Coronary artery (tissue), 2 donors: Measurements from ENCODE around the gene RC3H2.
A peak's percentile ranks its signal among the peaks of the same experiment; 100 is the strongest.
"Not testable (repeated sequence)": the region's sequence is repeated elsewhere in the genome, so short reads cannot be mapped to it uniquely, and the experiment has no call there.

Experiments used
- DNase-seq: peaks from one replicate; pipeline ENCODE4 v3.0.0-alpha.2; 2017; ENCODE audit warnings: low spot score
- H3K27ac ChIP-seq, 2 donors: fragments of 200-600 bp; sonication (generic); one replicate each; pipeline ENCODE4 v1.5.1; 2016 to 2019
- H3K4me3 ChIP-seq: fragments of 200-600 bp; sonication (generic); 2 replicates; pipeline ENCODE4 v1.5.1; 2016; ENCODE audit warnings: mild to moderate bottlenecking, moderate library complexity
- TF ChIP-seq, protein P1 (sequence below): fragments of 200-600 bp; sonication (generic); IDR thresholded peaks from one replicate; pipeline ENCODE4 v1.5.1; 2019; ENCODE audit warnings: antibody characterized with exemption

RC3H2 gene

GRCh38 chr9:122918310-122918709, 13.2 kb upstream of the RC3H2 start:
- TF ChIP-seq, protein P1, sequence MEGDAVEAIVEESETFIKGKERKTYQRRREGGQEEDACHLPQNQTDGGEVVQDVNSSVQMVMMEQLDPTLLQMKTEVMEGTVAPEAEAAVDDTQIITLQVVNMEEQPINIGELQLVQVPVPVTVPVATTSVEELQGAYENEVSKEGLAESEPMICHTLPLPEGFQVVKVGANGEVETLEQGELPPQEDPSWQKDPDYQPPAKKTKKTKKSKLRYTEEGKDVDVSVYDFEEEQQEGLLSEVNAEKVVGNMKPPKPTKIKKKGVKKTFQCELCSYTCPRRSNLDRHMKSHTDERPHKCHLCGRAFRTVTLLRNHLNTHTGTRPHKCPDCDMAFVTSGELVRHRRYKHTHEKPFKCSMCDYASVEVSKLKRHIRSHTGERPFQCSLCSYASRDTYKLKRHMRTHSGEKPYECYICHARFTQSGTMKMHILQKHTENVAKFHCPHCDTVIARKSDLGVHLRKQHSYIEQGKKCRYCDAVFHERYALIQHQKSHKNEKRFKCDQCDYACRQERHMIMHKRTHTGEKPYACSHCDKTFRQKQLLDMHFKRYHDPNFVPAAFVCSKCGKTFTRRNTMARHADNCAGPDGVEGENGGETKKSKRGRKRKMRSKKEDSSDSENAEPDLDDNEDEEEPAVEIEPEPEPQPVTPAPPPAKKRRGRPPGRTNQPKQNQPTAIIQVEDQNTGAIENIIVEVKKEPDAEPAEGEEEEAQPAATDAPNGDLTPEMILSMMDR, result no peak
- H3K4me3 ChIP-seq, result no peak overlapping the region
- no peak overlapping the region for H3K27ac ChIP-seq
- DNase-seq, result no peak

- peak; percentile 82 for DNase-seq
- peak within 1 kb of the TSS; percentile 84 to 86 for H3K27ac ChIP-seq
- TF ChIP-seq, protein P1, result no peak
- peak within 1 kb of the TSS; percentile 84 for H3K4me3 ChIP-seq
Observed at GRCh38 chr9:122912964-122913673, 8.0 kb upstream of the RC3H2 start, which contains the start of gene ZBTB6. Gene ZBTB6, minus strand, starts transcription at chr9:122913323. Its CDS starts 1,251 bp downstream, at chr9:122912072.

GRCh38 chr9:122912671-122912963, 7.5 kb upstream of the RC3H2 start:
- H3K27ac ChIP-seq, result peak overlapping the region; percentile 84 to 86
- H3K4me3 ChIP-seq, result peak overlapping the region; percentile 84
- TF ChIP-seq, protein P1, result no peak
- DNase-seq, result no peak

DNA sequence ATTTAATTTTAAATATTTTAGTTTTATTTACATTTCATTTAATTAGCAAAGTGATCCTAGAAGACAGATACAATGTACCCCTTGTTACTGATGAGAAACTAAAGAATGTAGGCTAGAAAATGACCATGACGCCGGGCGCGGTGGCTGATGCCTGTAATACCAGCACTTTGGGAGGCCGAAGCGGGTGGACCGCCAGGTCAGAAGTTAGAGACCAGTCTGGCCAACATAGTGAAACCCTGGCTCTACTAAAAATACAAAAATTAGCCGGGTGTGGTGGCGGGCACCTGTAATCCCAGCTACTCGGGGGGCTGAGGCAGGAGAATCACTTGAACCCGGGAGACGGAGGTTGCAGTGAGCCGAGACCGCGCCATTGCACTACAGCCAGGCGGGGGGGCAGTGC, 963 bp upstream of the RC3H2 start:
- not testable (repeated sequence) for DNase-seq

DNA sequence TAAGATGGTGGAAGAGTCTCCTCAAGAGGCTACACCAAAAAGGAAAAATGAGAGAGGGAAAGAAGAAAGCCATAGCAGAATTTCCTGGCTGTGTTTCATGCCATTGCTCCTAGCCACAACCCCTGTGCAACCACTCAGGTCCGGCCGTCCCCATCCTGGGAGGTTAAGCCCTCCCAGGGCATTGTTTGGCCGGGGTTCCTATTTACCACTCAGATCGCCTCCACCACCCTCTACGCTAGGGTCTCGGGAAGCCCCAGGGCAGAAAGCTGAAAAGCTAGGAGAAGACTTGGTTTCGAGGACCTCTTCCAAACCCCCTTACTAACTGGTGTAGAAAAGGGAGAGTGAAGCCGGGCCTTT, 715 bp downstream of the RC3H2 start:
- no peak for DNase-seq
- Histone ChIP-seq H3K4me3 (peak overlapping the region; percentile 89), H3K27ac (peak overlapping the region; percentile 96 to 97)
- TF ChIP-seq, protein P1, result no peak

More for the DNA sequence above, 963 bp upstream of the RC3H2 start:
- H3K27ac ChIP-seq, H3K4me3 ChIP-seq: not testable (repeated sequence)

GRCh38 chr9:122900791-122901190, 4.4 kb downstream of the RC3H2 start:
- TF ChIP-seq, protein P1, result no peak
- Histone ChIP-seq H3K4me3 (peak overlapping the region; percentile 43), H3K27ac (no peak overlapping the region)
- DNase-seq, result no peak

GRCh38 chr9:122897969-122898368, 7.2 kb downstream of the RC3H2 start:
- H3K27ac ChIP-seq, result no peak overlapping the region
- TF ChIP-seq, protein P1, result no peak
- DNase-seq, result no peak
- no peak overlapping the region for H3K4me3 ChIP-seq
